H9 (cell line): Measurements from ENCODE around the gene FBXL22. TPM values are rescaled to one million over a fixed set of nuclear protein-coding genes. Genes with fewer than 3 reads are reported as not detected.

ENCODE experiments used
- DNase-seq: peaks from one replicate; pipeline ENCODE4 v3.0.0-alpha.2; 2017
- H2AFZ ChIP-seq: one replicate; pipeline ENCODE4 v1.6.1; 2013; ENCODE audit warnings: mild to moderate bottlenecking, low read length, control low read depth, moderate library complexity
- H2AK5ac ChIP-seq: 2 replicates; pipeline ENCODE4 v1.6.1; 2013; ENCODE audit warnings: low read length, control low read depth, mixed read lengths; ENCODE audit not compliant: insufficient read length
- H2BK120ac ChIP-seq: one replicate; pipeline ENCODE4 v1.6.1; 2013; ENCODE audit warnings: low read depth, mild to moderate bottlenecking, low read length, control low read depth, inconsistent platforms; ENCODE audit not compliant: poor library complexity, severe bottlenecking
- H2BK12ac ChIP-seq: 2 replicates; pipeline ENCODE4 v1.6.1; 2013; ENCODE audit warnings: low read length, control low read depth, mixed read lengths, low read depth; ENCODE audit not compliant: insufficient read length
- H2BK15ac ChIP-seq: 2 replicates; pipeline ENCODE4 v1.6.1; 2013; ENCODE audit warnings: low read depth, low read length, control low read depth
- H2BK20ac ChIP-seq: one replicate; pipeline ENCODE4 v1.6.1; 2013; ENCODE audit warnings: low read depth, mild to moderate bottlenecking, low read length, control low read depth, inconsistent platforms; ENCODE audit not compliant: poor library complexity, severe bottlenecking
- H2BK5ac ChIP-seq: 2 replicates; pipeline ENCODE4 v1.6.1; 2013; ENCODE audit warnings: low read length, control low read depth, mixed read lengths; ENCODE audit not compliant: insufficient read length
- H3K14ac ChIP-seq: 2 replicates; pipeline ENCODE4 v1.6.1; 2013; ENCODE audit warnings: low read length, control low read depth; ENCODE audit not compliant: insufficient read depth
- H3K18ac ChIP-seq: 2 replicates; pipeline ENCODE4 v1.6.1; 2013; ENCODE audit warnings: low read depth, mild to moderate bottlenecking, mixed read lengths, low read length, control low read depth; ENCODE audit not compliant: insufficient read length
- H3K23ac ChIP-seq: 2 replicates; pipeline ENCODE4 v1.6.1; 2013; ENCODE audit warnings: low read length, control low read depth, mixed read lengths, low read depth; ENCODE audit not compliant: insufficient read length
- H3K23me2 ChIP-seq: 2 replicates; pipeline ENCODE4 v1.6.1; 2013; ENCODE audit warnings: low read depth, mild to moderate bottlenecking, mixed read lengths, low read length, control low read depth; ENCODE audit not compliant: insufficient read length, poor library complexity, severe bottlenecking
- H3K27ac ChIP-seq: 2 replicates; pipeline ENCODE4 v1.5.1; 2013; ENCODE audit warnings: low read length, control low read depth, mixed read lengths, low read depth; ENCODE audit not compliant: insufficient read length
- H3K27me3 ChIP-seq: 2 replicates; pipeline ENCODE4 v1.6.1; 2013; ENCODE audit warnings: low read length, control low read depth, inconsistent platforms; ENCODE audit not compliant: insufficient read depth
- H3K4ac ChIP-seq: 2 replicates; pipeline ENCODE4 v1.6.1; 2013; ENCODE audit warnings: low read depth, mild to moderate bottlenecking, control low read depth, inconsistent platforms, low read length, moderate library complexity
- H3K4me1 ChIP-seq: 2 replicates; pipeline ENCODE4 v1.6.1; 2013; ENCODE audit warnings: low read length, control low read depth, inconsistent platforms; ENCODE audit not compliant: insufficient read depth
- H3K4me2 ChIP-seq: 2 replicates; pipeline ENCODE4 v1.6.1; 2013; ENCODE audit warnings: low read length, control low read depth, mixed read lengths; ENCODE audit not compliant: insufficient read length, insufficient read depth
- H3K56ac ChIP-seq: 2 replicates; pipeline ENCODE4 v1.6.1; 2013; ENCODE audit warnings: low read depth, mild to moderate bottlenecking, mixed read lengths, low read length, control low read depth; ENCODE audit not compliant: insufficient read length
- H3K79me1 ChIP-seq: 2 replicates; pipeline ENCODE4 v1.6.1; 2013; ENCODE audit warnings: low read depth, mild to moderate bottlenecking, moderate library complexity, low read length, control low read depth, inconsistent platforms; ENCODE audit not compliant: insufficient read depth, poor library complexity, severe bottlenecking
- H3K79me2 ChIP-seq: 2 replicates; pipeline ENCODE4 v1.6.1; 2013; ENCODE audit warnings: low read length, control low read depth, inconsistent platforms; ENCODE audit not compliant: insufficient read depth
- H3K9ac ChIP-seq: 2 replicates; pipeline ENCODE4 v1.6.1; 2013; ENCODE audit warnings: low read length, control low read depth, mixed read lengths; ENCODE audit not compliant: insufficient read length; ENCODE audit errors: extremely low read depth
- H3K9me3 ChIP-seq: one replicate; pipeline ENCODE4 v1.6.1; 2013; ENCODE audit warnings: low read depth, low read length, inconsistent platforms; ENCODE audit not compliant: control insufficient read depth
- H3T11ph ChIP-seq: one replicate; pipeline ENCODE4 v1.6.1; 2013; ENCODE audit warnings: mild to moderate bottlenecking, low read length, control low read depth, inconsistent platforms
- H4K20me1 ChIP-seq: one replicate; pipeline ENCODE4 v1.6.1; 2013; ENCODE audit not compliant: control insufficient read depth, insufficient read length, insufficient read depth
- H4K5ac ChIP-seq: 2 replicates; pipeline ENCODE4 v1.6.1; 2013; ENCODE audit warnings: low read depth, mild to moderate bottlenecking, mixed read lengths, low read length, control low read depth; ENCODE audit not compliant: insufficient read length
- H4K8ac ChIP-seq: replicated peaks from 2 replicates; pipeline ENCODE4 v1.6.1; 2013; ENCODE audit warnings: low read length, control low read depth, mixed read lengths, low read depth; ENCODE audit not compliant: insufficient read length
- H4K91ac ChIP-seq: 2 replicates; pipeline ENCODE4 v1.6.1; 2013; ENCODE audit warnings: low read depth, mild to moderate bottlenecking, moderate library complexity, mixed read lengths, low read length, control low read depth; ENCODE audit not compliant: insufficient read length
- H3K27ac Mint-ChIP-seq, 3 experiments: 2 replicates in 2 of 3; 3 replicates in 1 of 3; pipeline ENCODE4 v1.8.0; 2020 to 2021; ENCODE audit warnings: mixed read lengths in 3 of 3, mild to moderate bottlenecking in 1 of 3, moderate library complexity in 1 of 3
- H3K27me3 Mint-ChIP-seq: 2 replicates; pipeline ENCODE4 v1.8.0; 2021; ENCODE audit warnings: low read depth, mild to moderate bottlenecking, moderate library complexity, mixed read lengths
- H3K36me3 Mint-ChIP-seq, 3 experiments: 2 replicates in 2 of 3; 3 replicates in 1 of 3; pipeline ENCODE4 v1.8.0; 2020 to 2021; ENCODE audit warnings: low read depth in 3 of 3, mixed read lengths in 3 of 3; ENCODE audit not compliant: insufficient read depth in 1 of 3
- H3K4me1 Mint-ChIP-seq, 2 experiments: 2 replicates each; pipeline ENCODE4 v1.8.0; 2020; ENCODE audit warnings: mixed read lengths in 2 of 2
- H3K4me3 Mint-ChIP-seq, 2 experiments: 2 replicates in 1 of 2; 3 replicates in 1 of 2; pipeline ENCODE4 v1.8.0; 2020 to 2021; ENCODE audit warnings: mild to moderate bottlenecking in 2 of 2, mixed read lengths in 2 of 2, moderate library complexity in 1 of 2
- H3K9me3 Mint-ChIP-seq, 2 experiments: 2 replicates in 1 of 2; 3 replicates in 1 of 2; pipeline ENCODE4 v1.8.0; 2020; ENCODE audit warnings: mild to moderate bottlenecking in 2 of 2, mixed read lengths in 2 of 2, moderate library complexity in 1 of 2
- CTCF ChIP-seq: fragments of 200-600 bp; sonication (generic); conservative IDR thresholded peaks from 3 replicates; pipeline ENCODE4 v1.8.0; 2021; ENCODE audit warnings: antibody characterized with exemption, mild to moderate bottlenecking
- whole genome bisulfite sequencing: extraction: QIAGEN DNeasy Blood & Tissue Kit; methylation state at CpG from one replicate; pipeline ENCODE4 v1.1.7; 2013; ENCODE audit warnings: missing lambda C conversion rate, low lambda C conversion rate, mixed read lengths; ENCODE audit not compliant: insufficient read length; ENCODE audit errors: extremely low coverage; 5-methylcytosine and 5-hydroxymethylcytosine counted together
- total RNA-seq: library from RNA; stranded (reverse); gene quantifications from 2 replicates; pipeline ENCODE4 v1.2.1, GENCODE V29; 2021

Gene FBXL22
- total RNA-seq, 1 experiment from 2014 or later = 0.52 TPM

- WGBS = no CpG with 5 or more reads among the region's 2 CpGs
- no peak overlapping the region for H2AFZ ChIP-seq
- H2BK15ac ChIP-seq = no peak overlapping the region
- H3K9me3 ChIP-seq = no peaks in the 10 kb centered on the region
- no peak overlapping the region for H3K27ac ChIP-seq
- Mint-ChIP-seq H3K4me3 (no peak overlapping the region), H3K9me3 (no peaks in the 10 kb centered on the region), H3K36me3 (peaks cover 0 to 6% (median 4%) of the 10 kb centered on the region in 3 experiments; a peak in 4 of 7 replicates), H3K27ac (no peak overlapping the region), H3K27me3 (no peaks in the 10 kb centered on the region), H3K4me1 (peaks cover 21 to 36% of the 10 kb centered on the region in 2 experiments)
- H4K20me1 ChIP-seq = no peaks in the 10 kb centered on the region
- no peak overlapping the region for H2BK120ac ChIP-seq
- H3K4ac ChIP-seq = no peak overlapping the region
- no peak overlapping the region for H3K23ac ChIP-seq
- H3K18ac ChIP-seq = no peak overlapping the region
- H3K14ac ChIP-seq = no peak overlapping the region
- H3K79me1 ChIP-seq = no peaks in the 10 kb centered on the region
- no peak for DNase-seq
- no peak overlapping the region for H2BK12ac ChIP-seq
- H3T11ph ChIP-seq = no peak overlapping the region
- no peak overlapping the region for H2BK20ac ChIP-seq
- H2AK5ac ChIP-seq = no peak overlapping the region
- no peak overlapping the region for H4K5ac ChIP-seq
- H4K91ac ChIP-seq = no peak overlapping the region
- no peaks in the 10 kb centered on the region for H3K23me2 ChIP-seq
- no peaks in the 10 kb centered on the region for H3K79me2 ChIP-seq
- H3K56ac ChIP-seq = no peak overlapping the region
- no peak overlapping the region for H4K8ac ChIP-seq
- H3K9ac ChIP-seq = no peak overlapping the region
- H3K27me3 ChIP-seq = no peaks in the 10 kb centered on the region
- peaks cover 2% of the 10 kb centered on the region; the same call in 1 of the 2 replicates for H3K4me1 ChIP-seq
- no peak overlapping the region for H3K4me2 ChIP-seq
- no peak overlapping the region for H2BK5ac ChIP-seq
- TF ChIP-seq CTCF = no peak
Measured at GRCh38 chr15:63554337-63554927, 42.8 kb upstream of the FBXL22 start.
